HuH-7 (cell line): Measurements from ENCODE around the gene DRC3.
"Not testable (repeated sequence)": the region's sequence is repeated elsewhere in the genome, so short reads cannot be mapped to it uniquely, and the experiment has no call there.

ENCODE experiments used
- DNase-seq: peaks from one replicate; pipeline ENCODE4 v3.0.0; 2011; ENCODE audit warnings: low spot score

The DRC3 gene

GRCh38 chr17:17994271-17995069 lies 21.8 kb downstream of the DRC3 start:
- DNase-seq = no peak

- not testable (repeated sequence) for DNase-seq
These were observed 23.2 kb downstream of the DRC3 start for GRCh38 chr17:17995887-17996286.

- DNase-seq = no peak
These were observed 26.3 kb downstream of the DRC3 start for GRCh38 chr17:17998934-17999333.

GRCh38 chr17:17999364-18000029 lies 26.8 kb downstream of the DRC3 start:
- no peak for DNase-seq

- no peak for DNase-seq
These were observed 27.4 kb downstream of the DRC3 start for GRCh38 chr17:18000030-18000408.

GRCh38 chr17:18002171-18002570 lies 29.5 kb downstream of the DRC3 start:
- no peak for DNase-seq

GRCh38 chr17:18004345-18004744 lies 31.7 kb downstream of the DRC3 start:
- DNase-seq = no peak

- DNase-seq = peak; percentile 31
These were observed 32.2 kb downstream of the DRC3 start for GRCh38 chr17:18004884-18005305.

GRCh38 chr17:18005496-18005895 lies 32.8 kb downstream of the DRC3 start:
- DNase-seq = no peak

- DNase-seq = no peak
These were observed 34.0 kb downstream of the DRC3 start for GRCh38 chr17:18006495-18007239.

- no peak for DNase-seq
These were observed 36.0 kb downstream of the DRC3 start for GRCh38 chr17:18008496-18009268.

- no peak for DNase-seq
These were observed 37.2 kb downstream of the DRC3 start for GRCh38 chr17:18009609-18010420.

- no peak for DNase-seq
These were observed 38.6 kb downstream of the DRC3 start for GRCh38 chr17:18011286-18011685.

- no peak for DNase-seq
These were observed 41.3 kb downstream of the DRC3 start for GRCh38 chr17:18014006-18014405.

- DNase-seq = no peak
These were observed 42.9 kb downstream of the DRC3 start for GRCh38 chr17:18015593-18015992.

GRCh38 chr17:18016426-18016825 lies 43.8 kb downstream of the DRC3 start:
- DNase-seq = no peak

- DNase-seq = peak; percentile 37
These were observed 45.3 kb downstream of the DRC3 start for GRCh38 chr17:18017958-18018357.

- DNase-seq = no peak
These were observed 45.8 kb downstream of the DRC3 start for GRCh38 chr17:18018411-18018921.

- DNase-seq = no peak
These were observed 47.1 kb downstream of the DRC3 start for GRCh38 chr17:18019838-18020154.

GRCh38 chr17:18020971-18021370 lies 48.3 kb downstream of the DRC3 start:
- DNase-seq = no peak

GRCh38 chr17:18021372-18021771 lies 48.7 kb downstream of the DRC3 start:
- DNase-seq = no peak
